ENCODE results near the gene HS6ST2. TPM values are rescaled to one million over a fixed set of nuclear protein-coding genes. Genes with fewer than 3 reads are reported as not detected.

The HS6ST2 gene
- total RNA-seq, 2 experiments from 2014 or later = not detected

DNA sequence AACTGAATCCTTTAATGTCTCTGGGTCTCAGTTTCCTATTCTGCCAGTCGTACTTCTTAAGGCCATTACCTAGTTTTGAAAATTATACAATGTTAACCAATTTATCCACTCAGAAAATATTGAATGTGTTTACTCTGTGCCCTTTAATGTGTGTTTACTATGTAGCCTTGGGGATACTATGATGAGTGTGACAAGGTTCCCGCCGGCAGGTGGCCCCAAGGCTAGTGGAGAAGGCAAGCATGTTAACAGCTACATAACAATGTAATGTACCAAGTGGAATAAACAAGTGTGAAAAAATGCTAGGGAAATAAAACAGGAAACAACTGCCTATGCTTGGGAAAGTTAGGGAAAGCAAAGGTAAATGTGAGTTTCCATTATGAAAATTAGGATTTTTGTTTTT lies 282.3 kb downstream of the HS6ST2 start:
- H3K4me3 ChIP-seq (ENCODE audit: low read depth, low read length, poor library complexity, severe bottlenecking) = no peak overlapping the region
- no peaks in the 10 kb centered on the region for H3K4me1 ChIP-seq (ENCODE audit: insufficient read depth, low read length, poor library complexity, severe bottlenecking)
- no peaks in the 10 kb centered on the region for H4K20me1 ChIP-seq (ENCODE audit: insufficient read depth, low read length)
- no peak overlapping the region for H3K27ac ChIP-seq (ENCODE audit: low read depth, low read length, poor library complexity, severe bottlenecking)
- no peak for TF ChIP-seq EZH2phosphoT487 (IDR thresholded peaks at IDR 0.05; ENCODE audit: borderline replicate concordance, low read depth, low read length)
- TF ChIP-seq, protein P1, sequence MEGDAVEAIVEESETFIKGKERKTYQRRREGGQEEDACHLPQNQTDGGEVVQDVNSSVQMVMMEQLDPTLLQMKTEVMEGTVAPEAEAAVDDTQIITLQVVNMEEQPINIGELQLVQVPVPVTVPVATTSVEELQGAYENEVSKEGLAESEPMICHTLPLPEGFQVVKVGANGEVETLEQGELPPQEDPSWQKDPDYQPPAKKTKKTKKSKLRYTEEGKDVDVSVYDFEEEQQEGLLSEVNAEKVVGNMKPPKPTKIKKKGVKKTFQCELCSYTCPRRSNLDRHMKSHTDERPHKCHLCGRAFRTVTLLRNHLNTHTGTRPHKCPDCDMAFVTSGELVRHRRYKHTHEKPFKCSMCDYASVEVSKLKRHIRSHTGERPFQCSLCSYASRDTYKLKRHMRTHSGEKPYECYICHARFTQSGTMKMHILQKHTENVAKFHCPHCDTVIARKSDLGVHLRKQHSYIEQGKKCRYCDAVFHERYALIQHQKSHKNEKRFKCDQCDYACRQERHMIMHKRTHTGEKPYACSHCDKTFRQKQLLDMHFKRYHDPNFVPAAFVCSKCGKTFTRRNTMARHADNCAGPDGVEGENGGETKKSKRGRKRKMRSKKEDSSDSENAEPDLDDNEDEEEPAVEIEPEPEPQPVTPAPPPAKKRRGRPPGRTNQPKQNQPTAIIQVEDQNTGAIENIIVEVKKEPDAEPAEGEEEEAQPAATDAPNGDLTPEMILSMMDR (conservative IDR thresholded peaks at IDR 0.05; ENCODE audit: low read length) = no peak
- H3K9me3 ChIP-seq (ENCODE audit: low read length) = no peaks in the 10 kb centered on the region
- ChIA-PET POLR2A (no interaction called here), CTCF (ENCODE audit: unreplicated experiment) (no interaction called here)
- intact Hi-C loops (cut with micrococcal nuclease; ENCODE audit: unreplicated experiment) = no loop called here
- no TSS peak for BruUV-seq (replicated peaks)
- DNase-seq (ENCODE audit: low spot score) = no peak
- no peak overlapping the region for H3K4me2 ChIP-seq (ENCODE audit: low read length)
- H2AFZ ChIP-seq (ENCODE audit: low read length) = no peak overlapping the region
- no peaks in the 10 kb centered on the region for H3K36me3 ChIP-seq (ENCODE audit: insufficient read depth, low read length)
- H3K9me2 ChIP-seq (ENCODE audit: insufficient read depth, low read length) = no peaks in the 10 kb centered on the region
- no peaks in the 10 kb centered on the region for H3K79me2 ChIP-seq (ENCODE audit: insufficient read depth, low read depth, low read length)

- H4K20me1 ChIP-seq (ENCODE audit: insufficient read depth, low read length) = no peaks in the 10 kb centered on the region
- no peak for DNase-seq (ENCODE audit: low spot score)
- H2AFZ ChIP-seq (ENCODE audit: low read length) = no peak overlapping the region
- no peaks in the 10 kb centered on the region for H3K79me2 ChIP-seq (ENCODE audit: insufficient read depth, low read depth, low read length)
- no peaks in the 10 kb centered on the region for H3K4me1 ChIP-seq (ENCODE audit: insufficient read depth, low read length, poor library complexity, severe bottlenecking)
- ChIA-PET CTCF (ENCODE audit: unreplicated experiment) (no interaction called here), POLR2A (no interaction called here)
- H3K27ac ChIP-seq (ENCODE audit: low read depth, low read length, poor library complexity, severe bottlenecking) = no peak overlapping the region
- no peaks in the 10 kb centered on the region for H3K36me3 ChIP-seq (ENCODE audit: insufficient read depth, low read length)
- H3K4me2 ChIP-seq (ENCODE audit: low read length) = no peak overlapping the region
- H3K9me3 ChIP-seq (ENCODE audit: low read length) = no peaks in the 10 kb centered on the region
- H3K4me3 ChIP-seq (ENCODE audit: low read depth, low read length, poor library complexity, severe bottlenecking) = no peak overlapping the region
- TF ChIP-seq EZH2phosphoT487 (IDR thresholded peaks at IDR 0.05; ENCODE audit: borderline replicate concordance, low read depth, low read length) = no peak
- TF ChIP-seq, protein P1 (conservative IDR thresholded peaks at IDR 0.05; ENCODE audit: low read length) = no peak
- intact Hi-C loops (cut with micrococcal nuclease; ENCODE audit: unreplicated experiment) = no loop called here
- BruUV-seq (replicated peaks) = no TSS peak
- no peaks in the 10 kb centered on the region for H3K9me2 ChIP-seq (ENCODE audit: insufficient read depth, low read length)
Observed at GRCh38 chrX:132673331-132673730, 285.1 kb downstream of the HS6ST2 start.

DNA sequence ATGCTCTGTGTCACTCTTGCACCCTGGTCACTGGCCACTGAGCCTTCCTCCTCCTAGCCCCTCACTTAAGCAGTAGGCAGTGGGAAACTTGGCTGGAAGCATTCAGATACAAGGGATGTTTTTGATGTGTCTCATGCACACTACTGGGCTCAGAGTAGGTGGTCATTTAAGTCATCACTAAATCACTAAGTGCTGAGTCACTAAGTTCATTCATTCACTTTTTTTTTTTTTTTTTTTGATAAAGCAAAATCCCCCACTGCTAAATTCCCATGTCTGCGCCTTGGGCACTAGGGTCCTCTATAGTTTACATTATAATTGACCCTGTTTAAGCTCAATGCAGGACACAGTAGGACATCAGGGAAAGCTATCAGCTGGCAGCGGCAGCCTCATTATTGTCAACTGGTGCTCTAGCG lies 287.2 kb downstream of the HS6ST2 start:
- no peaks in the 10 kb centered on the region for H3K79me2 ChIP-seq (ENCODE audit: insufficient read depth, low read depth, low read length)
- no peak for DNase-seq (ENCODE audit: low spot score)
- no peak overlapping the region for H3K27ac ChIP-seq (ENCODE audit: low read depth, low read length, poor library complexity, severe bottlenecking)
- H3K9me2 ChIP-seq (ENCODE audit: insufficient read depth, low read length) = no peaks in the 10 kb centered on the region
- H3K4me1 ChIP-seq (ENCODE audit: insufficient read depth, low read length, poor library complexity, severe bottlenecking) = no peaks in the 10 kb centered on the region
- ChIA-PET POLR2A (no interaction called here), CTCF (ENCODE audit: unreplicated experiment) (no interaction called here)
- BruUV-seq (replicated peaks) = no TSS peak
- H3K36me3 ChIP-seq (ENCODE audit: insufficient read depth, low read length) = no peaks in the 10 kb centered on the region
- H4K20me1 ChIP-seq (ENCODE audit: insufficient read depth, low read length) = no peaks in the 10 kb centered on the region
- H3K9me3 ChIP-seq (ENCODE audit: low read length) = no peaks in the 10 kb centered on the region
- intact Hi-C loops (cut with micrococcal nuclease; ENCODE audit: unreplicated experiment) = no loop called here
- H3K4me2 ChIP-seq (ENCODE audit: low read length) = no peak overlapping the region
- no peak for TF ChIP-seq EZH2phosphoT487 (IDR thresholded peaks at IDR 0.05; ENCODE audit: borderline replicate concordance, low read depth, low read length)
- TF ChIP-seq, protein P1 (conservative IDR thresholded peaks at IDR 0.05; ENCODE audit: low read length) = no peak
- no peak overlapping the region for H3K4me3 ChIP-seq (ENCODE audit: low read depth, low read length, poor library complexity, severe bottlenecking)
- H2AFZ ChIP-seq (ENCODE audit: low read length) = no peak overlapping the region
